Epithelial cell of esophagus (primary cell): ENCODE results near the gene AVPI1.
"Not testable (repeated sequence)": the region's sequence is repeated elsewhere in the genome, so short reads cannot be mapped to it uniquely, and the experiment has no call there.

Source experiments
- DNase-seq: peaks from one replicate; pipeline ENCODE4 v3.0.0; 2010; ENCODE audit warnings: low read depth
- H3K4me3 ChIP-seq: 2 replicates; pipeline ENCODE4 v1.5.1; 2011; ENCODE audit warnings: mild to moderate bottlenecking, low read length, control low read depth
- CTCF ChIP-seq: IDR thresholded peaks from 2 replicates; pipeline ENCODE4 v1.5.1; 2011; ENCODE audit warnings: low read depth, mild to moderate bottlenecking, low read length, control low read depth, inconsistent platforms; ENCODE audit not compliant: insufficient read depth; ENCODE audit errors: missing control alignments

The AVPI1 gene

GRCh38 chr10:97648562-97649404 is 38.3 kb downstream of the AVPI1 start:
- TF ChIP-seq CTCF = no peak
- no peak overlapping the region for H3K4me3 ChIP-seq
- DNase-seq = peak; percentile 94

- peak; percentile 75 for DNase-seq
- H3K4me3 ChIP-seq = no peak overlapping the region
- no peak for TF ChIP-seq CTCF
Observed at GRCh38 chr10:97647556-97647955, 39.5 kb downstream of the AVPI1 start.

GRCh38 chr10:97644936-97645335 is 42.1 kb downstream of the AVPI1 start:
- DNase-seq = no peak
- H3K4me3 ChIP-seq = no peak overlapping the region
- TF ChIP-seq CTCF = no peak

GRCh38 chr10:97643441-97643985 is 43.5 kb downstream of the AVPI1 start:
- no peak overlapping the region for H3K4me3 ChIP-seq
- TF ChIP-seq CTCF = no peak

GRCh38 chr10:97642471-97643159 is 44.4 kb downstream of the AVPI1 start:
- H3K4me3 ChIP-seq, DNase-seq: not testable (repeated sequence)

More at GRCh38 chr10:97643441-97643985, 43.5 kb downstream of the AVPI1 start:
- DNase-seq = no peak

- peak; percentile 35 for DNase-seq
- H3K4me3 ChIP-seq = peak overlapping the region; percentile 88
- TF ChIP-seq CTCF = no peak
Observed at GRCh38 chr10:97640868-97641811, 45.9 kb downstream of the AVPI1 start.
